Measurements from ENCODE around the gene CXCL10. TPM values are rescaled to one million over a fixed set of nuclear protein-coding genes. Genes with fewer than 3 reads are reported as not detected.
A peak's percentile ranks its signal among the peaks of the same experiment; 100 is the strongest.
"Not testable (repeated sequence)": the region's sequence is repeated elsewhere in the genome, so short reads cannot be mapped to it uniquely, and the experiment has no call there.

CXCL10 gene
- total and polyA plus RNA-seq, 3 experiments from 2014 or later, result 1.6 to 1.9 TPM; not detected in 1

DNA sequence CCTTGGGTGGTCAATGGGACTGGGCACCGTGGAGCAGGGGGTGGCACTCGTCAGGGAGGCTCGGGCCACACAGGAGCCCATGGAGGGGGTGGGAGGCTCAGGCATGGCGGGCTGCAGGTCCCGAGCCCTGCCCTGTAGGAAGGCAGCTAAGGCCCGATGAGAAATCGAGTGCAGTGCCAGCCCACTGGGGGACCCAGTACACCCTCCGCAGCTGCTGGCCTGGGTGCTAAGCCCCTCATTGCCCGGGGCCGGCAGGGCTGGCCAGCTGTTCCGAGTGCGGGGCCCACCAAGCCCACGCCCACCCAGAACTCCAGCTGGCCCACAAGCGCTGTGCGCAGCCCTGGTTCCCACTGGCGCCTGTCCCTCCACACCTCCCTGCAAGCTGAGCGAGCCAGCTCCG, 20.0 kb upstream of the CXCL10 start:
- H3K27ac ChIP-seq (ENCODE audit: low read depth, low read length); H3K36me3 Mint-ChIP-seq; CTCF ChIA-PET; H3K4me3 ChIP-seq (ENCODE audit: low read length); H3K36me3 ChIP-seq (ENCODE audit: insufficient read depth, low read length); POLR2A ChIA-PET; H3K27me3 ChIP-seq (ENCODE audit: insufficient read depth, low read length, poor library complexity, severe bottlenecking); H3K4me3 Mint-ChIP-seq; H3K4me1 Mint-ChIP-seq; DNase-seq; H3K9me3 ChIP-seq (ENCODE audit: low read length); H3K4me1 ChIP-seq (ENCODE audit: insufficient read depth, low read length); H3K27ac Mint-ChIP-seq; H3K9me3 Mint-ChIP-seq: not testable (repeated sequence)
- H3K27me3 Mint-ChIP-seq, result peaks cover 4 to 20% of the 10 kb centered on the region in 2 donors

DNA sequence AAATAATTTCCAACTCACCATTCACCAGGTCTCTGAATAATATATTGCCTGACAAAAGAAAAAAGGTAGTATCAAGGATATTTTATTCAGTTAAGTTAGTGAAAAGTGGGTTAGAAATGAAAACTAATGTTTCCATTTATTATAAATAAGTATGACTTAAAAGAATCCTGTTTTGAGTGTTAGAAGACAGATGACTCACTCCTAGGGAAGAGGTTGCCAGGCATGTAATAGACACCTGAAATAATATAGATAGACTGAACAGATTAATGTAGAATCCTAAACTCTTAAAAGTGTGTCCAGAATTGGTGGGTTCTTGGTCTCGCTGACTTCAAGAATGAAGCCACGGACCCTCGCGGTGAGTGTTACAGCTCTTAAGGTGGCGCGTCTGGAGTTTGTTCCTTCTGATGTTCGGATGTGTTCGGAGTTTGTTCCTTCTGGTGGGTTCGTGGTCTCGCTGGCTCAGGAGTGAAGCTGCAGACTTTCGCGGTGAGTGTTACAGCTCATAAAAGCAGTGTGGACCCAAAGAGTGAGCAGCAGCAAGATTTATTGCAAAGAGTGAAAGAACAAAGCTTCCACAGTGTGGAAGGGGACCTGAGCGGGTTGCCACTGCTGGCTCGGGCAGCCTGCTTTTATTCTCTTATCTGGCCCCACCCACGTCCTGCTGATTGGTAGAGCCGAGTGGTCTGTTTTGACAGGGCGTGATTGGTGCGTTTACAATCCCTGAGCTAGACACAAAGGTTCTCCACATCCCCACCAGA, 19.1 kb upstream of the CXCL10 start:
- H3K36me3 Mint-ChIP-seq; H3K9me3 Mint-ChIP-seq; POLR2A ChIA-PET; H3K4me1 Mint-ChIP-seq; H3K27ac ChIP-seq (ENCODE audit: low read depth, low read length); H3K27me3 ChIP-seq (ENCODE audit: insufficient read depth, low read length, poor library complexity, severe bottlenecking); DNase-seq; CTCF ChIA-PET; H3K4me1 ChIP-seq (ENCODE audit: insufficient read depth, low read length); H3K4me3 ChIP-seq (ENCODE audit: low read length); H3K36me3 ChIP-seq (ENCODE audit: insufficient read depth, low read length); H3K9me3 ChIP-seq (ENCODE audit: low read length): not testable (repeated sequence)
- Mint-ChIP-seq H3K4me3 (peak overlapping the region; percentile 46 to 86 (median 82)), H3K27me3 (peaks cover 4 to 14% of the 10 kb centered on the region in 2 donors), H3K27ac (peak overlapping the region in 3 of 8 donors; percentile 47 to 84 (median 47))

GRCh38 chr4:76036855-76037254, 13.6 kb upstream of the CXCL10 start:
- DNase-seq, result no peak
- Mint-ChIP-seq H3K36me3 (no peaks in the 10 kb centered on the region), H3K27ac (no peak overlapping the region), H3K4me1 (peaks cover 0 to 4% (median 0%) of the 10 kb centered on the region in 3 donors), H3K9me3 (no peaks in the 10 kb centered on the region), H3K27me3 (peaks cover under 1 to 7% of the 10 kb centered on the region in 2 donors), H3K4me3 (no peak overlapping the region)
- ChIA-PET CTCF (no interaction called here), POLR2A (no interaction called here)
- Histone ChIP-seq H3K27ac (ENCODE audit: low read depth, low read length) (no peak overlapping the region), H3K27me3 (ENCODE audit: insufficient read depth, low read length, poor library complexity, severe bottlenecking) (no peaks in the 10 kb centered on the region), H3K36me3 (ENCODE audit: insufficient read depth, low read length) (no peaks in the 10 kb centered on the region), H3K4me1 (ENCODE audit: insufficient read depth, low read length) (no peaks in the 10 kb centered on the region), H3K9me3 (ENCODE audit: low read length) (no peaks in the 10 kb centered on the region), H3K4me3 (ENCODE audit: low read length) (no peak overlapping the region)

DNA sequence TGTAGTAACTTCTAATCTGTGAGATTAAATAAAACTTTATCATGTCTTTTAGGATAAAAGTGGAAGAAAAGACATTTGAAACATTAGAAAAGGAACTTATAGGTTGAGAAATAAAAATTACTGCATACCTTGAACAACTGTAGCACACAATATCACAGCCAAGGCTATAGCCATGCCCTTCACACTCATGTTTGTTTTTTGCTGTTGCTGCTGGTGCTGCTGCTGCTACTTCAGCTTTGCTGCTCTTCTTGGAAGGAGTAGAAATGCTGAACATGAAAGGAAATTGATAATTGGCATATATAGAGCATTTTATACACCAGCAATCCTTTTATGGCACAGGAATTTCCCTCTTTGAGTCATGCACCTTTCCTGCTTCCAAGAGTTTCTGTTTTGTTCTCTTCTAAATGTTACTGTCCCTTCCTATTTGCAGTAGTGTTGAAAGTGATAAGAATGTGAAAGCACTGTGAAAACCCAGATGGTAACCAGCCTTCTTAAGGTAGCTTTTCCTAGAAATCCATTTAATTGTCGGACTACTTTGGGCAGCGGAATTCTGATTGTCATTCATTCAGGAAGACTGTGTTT, 12.6 kb upstream of the CXCL10 start, which contains the start of gene CXCL11:
Gene CXCL11 (minus strand): TSS at position 272 of the 582 bp plus-strand sequence. CDS start 83 bp downstream, at position 189.
- Mint-ChIP-seq H3K4me3 (no peak within 1 kb of the TSS), H3K27ac (no peak within 1 kb of the TSS), H3K36me3 (no peaks in the 10 kb centered on the region), H3K4me1 (peaks cover 0 to 4% (median 0%) of the 10 kb centered on the region in 3 donors), H3K27me3 (peaks cover 3 to 4% of the 10 kb centered on the region in 2 donors), H3K9me3 (no peaks in the 10 kb centered on the region)
- ChIA-PET CTCF (no interaction called here), POLR2A (no interaction called here)
- DNase-seq, result no peak
- Histone ChIP-seq H3K4me3 (ENCODE audit: low read length) (no peak within 1 kb of the TSS), H3K4me1 (ENCODE audit: insufficient read depth, low read length) (no peaks in the 10 kb centered on the region), H3K36me3 (ENCODE audit: insufficient read depth, low read length) (no peaks in the 10 kb centered on the region), H3K27ac (ENCODE audit: low read depth, low read length) (no peak within 1 kb of the TSS), H3K27me3 (ENCODE audit: insufficient read depth, low read length, poor library complexity, severe bottlenecking) (no peaks in the 10 kb centered on the region), H3K9me3 (ENCODE audit: low read length) (no peaks in the 10 kb centered on the region)

DNA sequence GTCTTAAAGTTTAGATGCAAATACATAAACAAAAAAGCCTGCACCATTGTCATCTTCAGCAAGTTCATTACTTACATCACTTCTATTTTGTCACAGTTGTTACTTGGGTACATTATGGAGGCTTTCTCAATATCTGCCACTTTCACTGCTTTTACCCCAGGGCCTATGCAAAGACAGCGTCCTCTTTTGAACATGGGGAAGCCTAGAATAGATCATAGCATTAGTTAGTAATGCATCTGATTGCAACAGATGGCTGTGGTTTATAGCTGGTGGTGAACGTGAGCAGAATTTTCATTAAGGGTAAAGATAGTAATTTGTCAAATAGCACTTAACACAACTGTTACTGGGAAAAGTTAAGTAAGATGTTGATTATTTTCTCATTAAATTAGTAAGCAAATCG, 11.8 kb upstream of the CXCL10 start:
- Mint-ChIP-seq H3K4me1 (peaks cover 0 to 4% (median 0%) of the 10 kb centered on the region in 3 donors), H3K27me3 (peaks cover 0 to 3% of the 10 kb centered on the region in 2 donors), H3K9me3 (no peaks in the 10 kb centered on the region), H3K4me3 (no peak overlapping the region), H3K36me3 (no peaks in the 10 kb centered on the region), H3K27ac (no peak overlapping the region)
- ChIA-PET POLR2A (no interaction called here), CTCF (no interaction called here)
- H3K4me1 ChIP-seq (ENCODE audit: insufficient read depth, low read length), result no peaks in the 10 kb centered on the region
- no peak for DNase-seq
- no peaks in the 10 kb centered on the region for H3K9me3 ChIP-seq (ENCODE audit: low read length)
- no peak overlapping the region for H3K27ac ChIP-seq (ENCODE audit: low read depth, low read length)
- no peaks in the 10 kb centered on the region for H3K27me3 ChIP-seq (ENCODE audit: insufficient read depth, low read length, poor library complexity, severe bottlenecking)
- no peak overlapping the region for H3K4me3 ChIP-seq (ENCODE audit: low read length)
- no peaks in the 10 kb centered on the region for H3K36me3 ChIP-seq (ENCODE audit: insufficient read depth, low read length)

DNA sequence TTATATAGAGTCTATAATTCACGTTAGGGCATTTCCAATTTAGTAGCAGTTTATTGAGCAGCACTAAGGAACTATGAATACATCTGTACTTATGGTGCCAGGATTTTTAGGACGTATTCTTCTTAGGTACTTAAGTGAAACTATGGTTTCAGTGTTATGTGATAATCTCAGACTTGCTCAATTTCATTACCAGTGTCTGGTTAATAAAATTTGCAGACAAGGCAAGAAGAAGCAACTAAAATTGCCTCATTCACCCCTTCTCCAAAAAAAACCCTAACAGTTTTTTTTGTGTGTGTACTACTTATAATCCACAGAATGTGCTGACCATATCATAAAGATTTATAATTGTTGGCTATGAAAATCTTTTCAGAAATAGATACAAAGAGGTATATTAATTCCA, 6.0 kb upstream of the CXCL10 start:
- Mint-ChIP-seq H3K4me3 (no peak overlapping the region), H3K36me3 (peaks cover 0 to 1% (median 0%) of the 10 kb centered on the region in 3 donors), H3K9me3 (no peaks in the 10 kb centered on the region), H3K27ac (no peak overlapping the region), H3K4me1 (peaks cover 6 to 12% (median 12%) of the 10 kb centered on the region in 3 donors), H3K27me3 (peaks cover 0 to 7% of the 10 kb centered on the region in 2 donors)
- ChIA-PET POLR2A (no interaction called here), CTCF (no interaction called here)
- Histone ChIP-seq H3K9me3 (ENCODE audit: low read length) (no peaks in the 10 kb centered on the region), H3K27me3 (ENCODE audit: insufficient read depth, low read length, poor library complexity, severe bottlenecking) (no peaks in the 10 kb centered on the region), H3K4me1 (ENCODE audit: insufficient read depth, low read length) (peaks cover 4% of the 10 kb centered on the region), H3K4me3 (ENCODE audit: low read length) (no peak overlapping the region), H3K27ac (ENCODE audit: low read depth, low read length) (no peak overlapping the region), H3K36me3 (ENCODE audit: insufficient read depth, low read length) (no peaks in the 10 kb centered on the region)
- no peak for DNase-seq

- Mint-ChIP-seq H3K9me3 (no peaks in the 10 kb centered on the region), H3K27ac (peak overlapping the region in 2 of 8 donors; percentile 21 to 59), H3K27me3 (peaks cover 0 to 12% of the 10 kb centered on the region in 2 donors), H3K4me1 (peaks cover 9 to 21% (median 20%) of the 10 kb centered on the region in 3 donors), H3K4me3 (peak overlapping the region in 5 of 7 donors; percentile 1 to 56 (median 13)), H3K36me3 (peaks cover 0 to 1% (median 0%) of the 10 kb centered on the region in 3 donors)
- CTCF ChIA-PET, result no interaction called here
- peak in 1 of 5 donors; percentile 13 for DNase-seq
- POLR2A ChIA-PET, result no interaction called here
- Histone ChIP-seq H3K9me3 (ENCODE audit: low read length) (no peaks in the 10 kb centered on the region), H3K27me3 (ENCODE audit: insufficient read depth, low read length, poor library complexity, severe bottlenecking) (no peaks in the 10 kb centered on the region), H3K4me1 (ENCODE audit: insufficient read depth, low read length) (peaks cover 10% of the 10 kb centered on the region), H3K36me3 (ENCODE audit: insufficient read depth, low read length) (no peaks in the 10 kb centered on the region), H3K4me3 (ENCODE audit: low read length) (no peak overlapping the region), H3K27ac (ENCODE audit: low read depth, low read length) (no peak overlapping the region)
These were observed 5.1 kb upstream of the CXCL10 start for GRCh38 chr4:76028350-76028765.

DNA sequence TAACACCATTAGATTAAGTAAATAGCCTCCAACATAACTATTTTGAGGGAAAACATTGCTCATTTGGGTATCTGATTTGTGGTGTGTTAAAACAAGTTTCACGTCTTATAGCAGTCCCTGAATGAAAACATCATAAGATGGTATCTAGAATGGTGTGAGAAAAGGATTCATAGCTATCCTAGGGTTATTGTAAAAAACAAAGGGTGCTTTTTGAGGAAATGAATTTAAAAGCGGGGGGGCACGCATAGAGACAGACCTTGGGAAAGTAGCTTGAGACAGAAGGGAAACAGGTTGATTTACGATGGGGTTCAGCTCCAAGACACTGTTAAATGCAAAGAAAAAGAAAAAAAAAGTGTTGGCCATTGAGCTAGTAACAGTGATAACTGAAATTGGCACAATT, 768 bp upstream of the CXCL10 start:
- Histone ChIP-seq H3K4me1 (ENCODE audit: insufficient read depth, low read length) (peaks cover 11% of the 10 kb centered on the region), H3K9me3 (ENCODE audit: low read length) (no peaks in the 10 kb centered on the region), H3K27me3 (ENCODE audit: insufficient read depth, low read length, poor library complexity, severe bottlenecking) (no peaks in the 10 kb centered on the region), H3K36me3 (ENCODE audit: insufficient read depth, low read length) (no peaks in the 10 kb centered on the region), H3K4me3 (ENCODE audit: low read length) (no peak overlapping the region), H3K27ac (ENCODE audit: low read depth, low read length) (no peak overlapping the region)
- POLR2A ChIA-PET, result no interaction called here
- Mint-ChIP-seq H3K36me3 (peaks cover 0 to 1% (median 0%) of the 10 kb centered on the region in 3 donors), H3K9me3 (no peaks in the 10 kb centered on the region), H3K27ac (peak overlapping the region in 1 of 8 donors; percentile 25), H3K27me3 (peaks cover 0 to 9% of the 10 kb centered on the region in 2 donors), H3K4me1 (peaks cover 9 to 29% (median 21%) of the 10 kb centered on the region in 3 donors), H3K4me3 (no peak overlapping the region)
- CTCF ChIA-PET, result interaction anchor here (1.4 kb wide), 1 partner anchor 28 kb away, joined by 3 read pairs; no protein-coding TSS in a partner anchor
- DNase-seq, result no peak
